ENCODE data around the gene RAB29.
"Not testable (repeated sequence)": the region's sequence is repeated elsewhere in the genome, so short reads cannot be mapped to it uniquely, and the experiment has no call there.

The RAB29 gene

GRCh38 chr1:205733438-205734175, 41.7 kb downstream of the RAB29 start:
- no peaks in the 10 kb centered on the region for H3K4me1 ChIP-seq (ENCODE audit: insufficient read depth, poor library complexity, severe bottlenecking)
- DNase-seq (ENCODE audit: low spot score): no peak
- TF ChIP-seq CTCF (IDR thresholded peaks at IDR 0.05; ENCODE audit: poor library complexity, severe bottlenecking): no peak
- H3K27ac ChIP-seq (ENCODE audit: poor library complexity, severe bottlenecking): no peak overlapping the region
- no peak for ATAC-seq (ENCODE audit: low read depth)
- peaks cover 92% of the 10 kb centered on the region for H3K36me3 ChIP-seq (ENCODE audit: low read depth)
- H3K4me3 ChIP-seq (ENCODE audit: severe bottlenecking): no peak overlapping the region
- H3K9me3 ChIP-seq (ENCODE audit: severe bottlenecking): no peaks in the 10 kb centered on the region
- H3K27me3 ChIP-seq (ENCODE audit: insufficient read depth, poor library complexity, severe bottlenecking): no peaks in the 10 kb centered on the region

GRCh38 chr1:205729945-205730610, 45.2 kb downstream of the RAB29 start:
- peaks cover 93% of the 10 kb centered on the region for H3K36me3 ChIP-seq (ENCODE audit: low read depth)
- H3K27me3 ChIP-seq (ENCODE audit: insufficient read depth, poor library complexity, severe bottlenecking): no peaks in the 10 kb centered on the region
- no peak overlapping the region for H3K4me3 ChIP-seq (ENCODE audit: severe bottlenecking)
- no peak for DNase-seq (ENCODE audit: low spot score)
- H3K9me3 ChIP-seq (ENCODE audit: severe bottlenecking): no peaks in the 10 kb centered on the region
- ATAC-seq (ENCODE audit: low read depth): no peak
- no peak for TF ChIP-seq CTCF (IDR thresholded peaks at IDR 0.05; ENCODE audit: poor library complexity, severe bottlenecking)
- H3K4me1 ChIP-seq (ENCODE audit: insufficient read depth, poor library complexity, severe bottlenecking): no peaks in the 10 kb centered on the region
- H3K27ac ChIP-seq (ENCODE audit: poor library complexity, severe bottlenecking): no peak overlapping the region

- Histone ChIP-seq H3K27me3 (ENCODE audit: insufficient read depth, poor library complexity, severe bottlenecking) (no peaks in the 10 kb centered on the region), H3K4me1 (ENCODE audit: insufficient read depth, poor library complexity, severe bottlenecking) (no peaks in the 10 kb centered on the region), H3K36me3 (ENCODE audit: low read depth) (peaks cover 97% of the 10 kb centered on the region), H3K9me3 (ENCODE audit: severe bottlenecking) (no peaks in the 10 kb centered on the region), H3K4me3 (ENCODE audit: severe bottlenecking) (no peak overlapping the region), H3K27ac (ENCODE audit: poor library complexity, severe bottlenecking) (no peak overlapping the region)
- DNase-seq (ENCODE audit: low spot score) (no peak), ATAC-seq (ENCODE audit: low read depth) (no peak)
- no peak for TF ChIP-seq CTCF (IDR thresholded peaks at IDR 0.05; ENCODE audit: poor library complexity, severe bottlenecking)
Observed at GRCh38 chr1:205726619-205727125, 48.6 kb downstream of the RAB29 start.

GRCh38 chr1:205725514-205725913, 49.8 kb downstream of the RAB29 start:
- Histone ChIP-seq H3K36me3 (ENCODE audit: low read depth) (peaks cover 99% of the 10 kb centered on the region), H3K9me3 (ENCODE audit: severe bottlenecking) (no peaks in the 10 kb centered on the region), H3K4me3 (ENCODE audit: severe bottlenecking) (no peak overlapping the region), H3K27me3 (ENCODE audit: insufficient read depth, poor library complexity, severe bottlenecking) (no peaks in the 10 kb centered on the region), H3K4me1 (ENCODE audit: insufficient read depth, poor library complexity, severe bottlenecking) (no peaks in the 10 kb centered on the region), H3K27ac (ENCODE audit: poor library complexity, severe bottlenecking) (no peak overlapping the region)
- DNase-seq (ENCODE audit: low spot score) (no peak), ATAC-seq (ENCODE audit: low read depth) (no peak)
- no peak for TF ChIP-seq CTCF (IDR thresholded peaks at IDR 0.05; ENCODE audit: poor library complexity, severe bottlenecking)

GRCh38 chr1:205720740-205721139, 54.5 kb downstream of the RAB29 start:
- H3K4me1 ChIP-seq (ENCODE audit: insufficient read depth, poor library complexity, severe bottlenecking); H3K27ac ChIP-seq (ENCODE audit: poor library complexity, severe bottlenecking); DNase-seq (ENCODE audit: low spot score); H3K4me3 ChIP-seq (ENCODE audit: severe bottlenecking); ATAC-seq (ENCODE audit: low read depth); H3K9me3 ChIP-seq (ENCODE audit: severe bottlenecking); H3K27me3 ChIP-seq (ENCODE audit: insufficient read depth, poor library complexity, severe bottlenecking): not testable (repeated sequence)
- H3K36me3 ChIP-seq (ENCODE audit: low read depth): peaks cover 100% of the 10 kb centered on the region

All from RWPE2 (cell line).